WTC11 (cell line): Measurements from ENCODE around the gene TNIK.

Experiments
- ATF2 ChIP-seq: sonication (generic); formaldehyde crosslinking; IDR thresholded peaks from 2 replicates; pipeline ENCODE4 v1.8.1; 2022; ENCODE audit warnings: low read depth, missing genetic modification reagents, borderline replicate concordance
- CTCF ChIP-seq: fragments of 200-600 bp; IDR thresholded peaks from 2 replicates; pipeline ENCODE4 v1.8.0; 2022; ENCODE audit warnings: antibody characterized with exemption
- HMGXB4 ChIP-seq: sonication (generic); formaldehyde crosslinking; IDR thresholded peaks from 2 replicates; pipeline ENCODE4 v1.8.1; 2023; ENCODE audit warnings: mild to moderate bottlenecking, moderate library complexity, missing genetic modification reagents
- MAX ChIP-seq: sonication (generic); formaldehyde crosslinking; IDR thresholded peaks from 2 replicates; pipeline ENCODE4 v1.8.0; 2022; ENCODE audit warnings: mild to moderate bottlenecking, missing genetic modification reagents
- MXD4 ChIP-seq: fragments of 250-450 bp; sonication (Bioruptor Pico); IDR thresholded peaks from 2 replicates; pipeline ENCODE4 v1.8.0; 2021; ENCODE audit warnings: mild to moderate bottlenecking, moderate library complexity, borderline replicate concordance
- USF2 ChIP-seq: sonication (generic); formaldehyde crosslinking; IDR thresholded peaks from 2 replicates; pipeline ENCODE4 v1.8.1; 2023; ENCODE audit warnings: mild to moderate bottlenecking, missing genetic modification reagents, moderate library complexity
- ZBTB21 ChIP-seq: sonication (generic); formaldehyde crosslinking; IDR thresholded peaks from 2 replicates; pipeline ENCODE4 v1.8.1; 2023; ENCODE audit warnings: mild to moderate bottlenecking, missing genetic modification reagents, borderline replicate concordance
- ZMAT4 ChIP-seq: fragments of 250-450 bp; sonication (Bioruptor Pico); IDR thresholded peaks from 2 replicates; pipeline ENCODE4 v1.9.0; 2021; ENCODE audit warnings: mild to moderate bottlenecking
- ZNF263 ChIP-seq: sonication (generic); formaldehyde crosslinking; IDR thresholded peaks from 2 replicates; pipeline ENCODE4 v1.8.1; 2022; ENCODE audit warnings: low read depth, mild to moderate bottlenecking, moderate library complexity, missing genetic modification reagents

GRCh38 chr3:171377859-171378258 lies 82.3 kb downstream of the TNIK start:
- no peak for TF ChIP-seq CTCF
- TF ChIP-seq MAX (CRISPR knock-in tag), result no peak
- TF ChIP-seq MXD4 (CRISPR knock-in tag), result no peak
- no peak for TF ChIP-seq HMGXB4 (CRISPR knock-in tag)
- TF ChIP-seq ZBTB21 (CRISPR knock-in tag), result no peak
- TF ChIP-seq ZNF263 (CRISPR knock-in tag), result no peak
- TF ChIP-seq ZMAT4 (CRISPR knock-in tag), result no peak
- no peak for TF ChIP-seq USF2 (CRISPR knock-in tag)
- TF ChIP-seq ATF2 (CRISPR knock-in tag), result no peak
